Mesenchymal stem cell (in vitro differentiated cells and primary cell): Measurements from ENCODE around the gene MT2A.

Experiments used
- DNase-seq: peaks from one replicate; pipeline ENCODE4 v3.0.0-alpha.2; 2013
- H2AFZ ChIP-seq: one replicate; pipeline ENCODE4 v1.6.1; 2013; ENCODE audit warnings: low read depth, mild to moderate bottlenecking, control low read depth, inconsistent platforms, low read length, moderate library complexity
- H2AK5ac ChIP-seq: 2 replicates; pipeline ENCODE4 v1.6.1; 2013; ENCODE audit warnings: low read length, moderate library complexity, mild to moderate bottlenecking, inconsistent platforms; ENCODE audit not compliant: severe bottlenecking
- H2BK120ac ChIP-seq: one replicate; pipeline ENCODE4 v1.6.1; 2013; ENCODE audit warnings: low read depth, mild to moderate bottlenecking, inconsistent platforms, low read length, moderate library complexity
- H2BK12ac ChIP-seq, 2 experiments: one replicate each; pipeline ENCODE4 v1.6.1; 2013; ENCODE audit warnings: inconsistent platforms in 2 of 2, low read length in 2 of 2, mild to moderate bottlenecking in 2 of 2, moderate library complexity in 2 of 2, control low read depth in 1 of 2
- H2BK15ac ChIP-seq: one replicate; pipeline ENCODE4 v1.6.1; 2013; ENCODE audit warnings: mild to moderate bottlenecking, low read depth, inconsistent platforms; ENCODE audit not compliant: poor library complexity, severe bottlenecking
- H2BK5ac ChIP-seq: 2 replicates; pipeline ENCODE4 v1.6.1; 2013; ENCODE audit warnings: low read depth, mild to moderate bottlenecking, low read length, control low read depth, inconsistent platforms; ENCODE audit not compliant: poor library complexity, severe bottlenecking
- H3K14ac ChIP-seq, 2 experiments: one replicate each; pipeline ENCODE4 v1.6.1; 2013; ENCODE audit warnings: inconsistent platforms in 2 of 2, low read length in 2 of 2, control low read depth in 1 of 2, mild to moderate bottlenecking in 1 of 2, moderate library complexity in 1 of 2
- H3K18ac ChIP-seq, 2 experiments: one replicate each; pipeline ENCODE4 v1.6.1; 2013; ENCODE audit warnings: inconsistent platforms in 2 of 2, low read length in 2 of 2, control low read depth in 1 of 2, low read depth in 1 of 2, mild to moderate bottlenecking in 1 of 2
- H3K23ac ChIP-seq, 2 experiments: one replicate each; pipeline ENCODE4 v1.6.1; 2013; ENCODE audit warnings: inconsistent platforms in 2 of 2, low read length in 2 of 2, mild to moderate bottlenecking in 2 of 2, moderate library complexity in 2 of 2, control low read depth in 1 of 2
- H3K27ac ChIP-seq: 2 replicates; pipeline ENCODE4 v1.5.1; 2013; ENCODE audit warnings: mild to moderate bottlenecking, moderate library complexity, low read length, control low read depth, inconsistent platforms; ENCODE audit not compliant: poor library complexity, severe bottlenecking
- H3K27me3 ChIP-seq, 2 experiments: 2 replicates each; pipeline versions ENCODE4 v1.6.1 to v1.7.0; 2013; ENCODE audit warnings: low read length in 2 of 2, mild to moderate bottlenecking in 2 of 2, moderate library complexity in 2 of 2, control low read depth in 1 of 2, inconsistent platforms in 1 of 2; ENCODE audit not compliant: control insufficient read depth in 1 of 2, insufficient read depth in 1 of 2
- H3K36me3 ChIP-seq, 2 experiments: 2 replicates each; pipeline versions ENCODE4 v1.6.1 to v1.7.0; 2013; ENCODE audit warnings: low read length in 2 of 2, control low read depth in 1 of 2, inconsistent platforms in 1 of 2, low read depth in 1 of 2, mild to moderate bottlenecking in 1 of 2; ENCODE audit not compliant: insufficient read depth in 2 of 2, control insufficient read depth in 1 of 2
- H3K4ac ChIP-seq, 2 experiments: one replicate each; pipeline ENCODE4 v1.6.1; 2013; ENCODE audit warnings: inconsistent platforms in 2 of 2, low read length in 2 of 2, mild to moderate bottlenecking in 2 of 2, moderate library complexity in 2 of 2, control low read depth in 1 of 2, low read depth in 1 of 2
- H3K4me1 ChIP-seq: 2 replicates; pipeline ENCODE4 v1.6.1; 2013; ENCODE audit warnings: low read depth, low read length, control low read depth; ENCODE audit not compliant: control insufficient read depth, insufficient read depth
- H3K4me2 ChIP-seq: 2 replicates; pipeline ENCODE4 v1.6.1; 2013; ENCODE audit warnings: low read length, mild to moderate bottlenecking, inconsistent platforms; ENCODE audit not compliant: poor library complexity, severe bottlenecking
- H3K4me3 ChIP-seq, 2 experiments: 2 replicates each; pipeline versions ENCODE4 v1.5.1 to v1.7.0; 2013; ENCODE audit warnings: low read length in 2 of 2, mild to moderate bottlenecking in 2 of 2, control low read depth in 1 of 2, low read depth in 1 of 2; ENCODE audit not compliant: insufficient read depth in 1 of 2
- H3K79me1 ChIP-seq: replicated peaks from 2 replicates; pipeline ENCODE4 v1.6.1; 2013; ENCODE audit warnings: mild to moderate bottlenecking, control low read depth, low read length, inconsistent platforms; ENCODE audit not compliant: poor library complexity, severe bottlenecking
- H3K9ac ChIP-seq: 2 replicates; pipeline ENCODE4 v1.7.0; 2013; ENCODE audit warnings: mild to moderate bottlenecking, low read length, moderate library complexity
- H3K9me3 ChIP-seq: 2 replicates; pipeline ENCODE4 v1.7.0; 2013; ENCODE audit warnings: mild to moderate bottlenecking, low read length; ENCODE audit not compliant: control insufficient read depth
- H4K8ac ChIP-seq: one replicate; pipeline ENCODE4 v1.6.1; 2013; ENCODE audit warnings: inconsistent platforms, mild to moderate bottlenecking, low read length, moderate library complexity
- H4K91ac ChIP-seq: one replicate; pipeline ENCODE4 v1.6.1; 2013; ENCODE audit warnings: mild to moderate bottlenecking, low read length, inconsistent platforms
- WGBS: methylation state at CpG from one replicate; pipeline ENCODE4 v1.1.7; 2013; ENCODE audit warnings: mixed read lengths; 5-methylcytosine and 5-hydroxymethylcytosine counted together

The MT2A gene

DNA sequence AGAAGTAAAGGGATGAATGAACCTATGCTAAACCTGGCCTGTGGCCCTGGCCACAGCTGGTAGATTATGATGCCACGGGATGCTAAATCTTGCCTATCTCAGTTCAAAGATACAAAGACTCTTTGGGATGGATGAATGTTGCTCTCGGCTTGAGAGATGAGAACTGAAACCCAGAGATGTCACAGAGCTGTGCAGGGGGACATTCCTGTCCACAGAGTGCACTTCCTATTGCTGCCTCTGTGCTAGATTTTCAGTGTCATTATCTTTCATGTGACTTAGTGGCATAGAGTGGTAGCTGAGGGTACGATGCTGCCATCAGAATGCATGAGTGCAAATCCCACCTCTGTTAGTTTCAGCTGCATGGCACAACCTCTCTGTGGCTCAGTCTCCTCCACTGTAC is 21.8 kb downstream of the MT2A start:
- no peak overlapping the region for H3K4me2 ChIP-seq
- no peak overlapping the region for H2BK5ac ChIP-seq
- H3K9me3 ChIP-seq, result no peaks in the 10 kb centered on the region
- H3K4ac ChIP-seq, result no peak overlapping the region
- DNase-seq, result no peak
- H2AK5ac ChIP-seq, result no peak overlapping the region
- no peak overlapping the region for H2BK15ac ChIP-seq
- no peak overlapping the region for H3K4me3 ChIP-seq
- peaks cover under 1 to 32% of the 10 kb centered on the region in 2 experiments for H3K27me3 ChIP-seq
- H3K14ac ChIP-seq, result no peak overlapping the region
- no peak overlapping the region for H2BK12ac ChIP-seq
- H4K91ac ChIP-seq, result no peak overlapping the region
- WGBS, result 86% methylated on average over 3 of the region's 3 CpGs
- peaks cover 27% of the 10 kb centered on the region for H3K4me1 ChIP-seq
- H3K79me1 ChIP-seq, result no peaks in the 10 kb centered on the region
- H3K36me3 ChIP-seq, result no peaks in the 10 kb centered on the region
- no peak overlapping the region for H2AFZ ChIP-seq
- H2BK120ac ChIP-seq, result no peak overlapping the region
- H3K23ac ChIP-seq, result no peak overlapping the region
- no peak overlapping the region for H3K18ac ChIP-seq
- no peak overlapping the region for H4K8ac ChIP-seq
- H3K9ac ChIP-seq, result no peak overlapping the region
- H3K27ac ChIP-seq, result no peak overlapping the region

DNA sequence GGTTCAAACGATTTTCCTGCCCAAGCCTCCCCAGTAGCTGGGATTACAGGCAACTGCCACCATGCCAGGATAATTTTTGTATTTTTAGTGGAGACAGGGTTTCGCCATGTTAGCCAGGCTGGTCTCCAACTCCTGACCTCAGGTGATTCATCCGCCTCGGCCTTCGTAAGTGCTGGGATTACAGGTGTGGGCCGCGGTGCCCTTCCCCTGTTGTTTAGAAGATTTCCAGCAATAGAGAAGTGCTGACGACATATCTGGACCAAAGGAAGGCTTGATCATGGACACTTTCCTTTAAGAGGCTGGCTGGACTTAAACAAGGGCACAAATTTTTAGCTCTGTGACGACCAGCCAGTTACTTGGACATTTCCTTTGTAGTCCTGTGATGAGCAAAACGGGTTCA is 22.8 kb downstream of the MT2A start:
- WGBS, result 46% methylated on average over 10 of the region's 10 CpGs
- Histone ChIP-seq H3K27me3 (peaks cover 10 to 42% of the 10 kb centered on the region in 2 experiments), H3K18ac (no peak overlapping the region), H2BK5ac (no peak overlapping the region), H3K4ac (no peak overlapping the region), H3K9me3 (no peaks in the 10 kb centered on the region), H3K9ac (no peak overlapping the region), H4K91ac (no peak overlapping the region), H2BK15ac (no peak overlapping the region), H3K4me1 (peaks cover 22% of the 10 kb centered on the region), H3K23ac (no peak overlapping the region), H2BK12ac (no peak overlapping the region), H3K4me2 (no peak overlapping the region), H3K79me1 (no peaks in the 10 kb centered on the region), H3K36me3 (no peaks in the 10 kb centered on the region), H2AK5ac (no peak overlapping the region), H2AFZ (no peak overlapping the region), H3K4me3 (no peak overlapping the region), H3K14ac (no peak overlapping the region), H3K27ac (no peak overlapping the region), H2BK120ac (no peak overlapping the region), H4K8ac (no peak overlapping the region)
- no peak for DNase-seq

DNA sequence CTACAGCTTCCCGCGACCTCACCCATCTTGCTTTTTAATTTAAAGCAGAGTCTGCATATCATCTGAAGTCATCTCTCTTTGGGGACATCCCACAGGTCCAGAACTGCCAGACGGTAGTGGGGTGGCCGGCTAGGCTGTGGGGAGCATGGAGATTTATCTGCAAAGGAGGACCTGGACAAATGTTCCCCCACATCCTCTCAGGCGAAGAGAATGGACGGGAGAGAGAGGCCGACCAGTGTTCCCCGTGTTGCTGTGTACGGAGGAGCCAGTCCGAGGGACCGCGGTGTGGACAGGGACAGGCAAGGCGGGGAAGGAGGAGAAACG is 23.4 kb downstream of the MT2A start:
- 2% methylated on average over 11 of the region's 14 CpGs for WGBS

DNA sequence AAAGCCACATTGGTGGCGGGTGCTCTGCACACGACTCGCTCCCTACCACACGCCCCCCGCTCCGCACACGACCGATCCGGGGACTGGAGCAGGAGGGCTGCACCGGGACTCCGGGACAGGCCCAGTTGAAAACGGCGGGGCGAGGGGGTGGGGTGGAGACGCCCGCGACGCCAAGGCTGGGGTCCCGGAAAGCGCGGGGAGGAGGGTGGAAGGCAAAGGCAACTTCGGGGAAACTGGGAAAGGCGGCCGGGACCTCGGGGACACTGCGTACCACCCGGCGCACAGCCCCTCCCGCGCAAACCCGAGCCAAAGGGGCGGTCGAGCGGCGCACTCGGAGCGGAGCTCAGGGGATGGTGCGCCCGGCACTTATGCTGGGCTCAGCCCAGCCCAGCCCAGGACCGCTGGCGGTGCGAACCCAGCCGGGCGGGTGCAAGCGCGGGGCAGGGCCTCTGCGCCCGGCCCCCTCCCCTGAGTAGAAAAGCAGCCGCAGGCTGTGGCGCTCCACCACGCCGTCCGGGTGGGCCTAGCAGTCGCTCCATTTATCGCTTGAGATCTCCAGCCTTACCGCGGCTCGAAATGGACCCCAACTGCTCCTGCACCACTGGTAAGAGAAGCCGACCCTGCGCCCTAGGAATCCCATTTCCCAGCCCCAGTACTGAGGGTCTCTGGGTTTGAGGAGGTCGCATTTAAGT is 23.9 kb downstream of the MT2A start, which contains the start of gene MT1M:
TSS of gene MT1M (plus strand) at position 504 of the 692 bp plus-strand sequence. CDS start at position 577, 73 bp downstream.
- H2BK5ac ChIP-seq, result no peak within 1 kb of the TSS
- peak within 1 kb of the TSS; percentile 80 for H3K4me2 ChIP-seq
- no peak within 1 kb of the TSS for H3K4ac ChIP-seq
- peaks cover 10 to 53% of the 10 kb centered on the region in 2 experiments for H3K27me3 ChIP-seq
- no peaks in the 10 kb centered on the region for H3K9me3 ChIP-seq
- under 1% methylated on average over 44 of the region's 61 CpGs for WGBS
- H3K18ac ChIP-seq, result no peak within 1 kb of the TSS
- H3K36me3 ChIP-seq, result no peaks in the 10 kb centered on the region
- H4K8ac ChIP-seq, result no peak within 1 kb of the TSS
- H3K79me1 ChIP-seq, result no peaks in the 10 kb centered on the region
- H4K91ac ChIP-seq, result no peak within 1 kb of the TSS
- H2AK5ac ChIP-seq, result no peak within 1 kb of the TSS
- H3K4me1 ChIP-seq, result peaks cover 17% of the 10 kb centered on the region
- H2BK15ac ChIP-seq, result no peak within 1 kb of the TSS
- no peak within 1 kb of the TSS for H3K14ac ChIP-seq
- H3K9ac ChIP-seq, result peak within 1 kb of the TSS; percentile 75
- H2BK120ac ChIP-seq, result no peak within 1 kb of the TSS
- DNase-seq, result peak; percentile 30
- H3K23ac ChIP-seq, result peak within 1 kb of the TSS in 1 of 2 experiments; percentile 96
- no peak within 1 kb of the TSS for H2BK12ac ChIP-seq
- H3K27ac ChIP-seq, result no peak within 1 kb of the TSS
- peak within 1 kb of the TSS; percentile 52 to 75 for H3K4me3 ChIP-seq
- H2AFZ ChIP-seq, result peak within 1 kb of the TSS; percentile 31

More for the DNA sequence above, 23.4 kb downstream of the MT2A start:
- no peak overlapping the region for H2AK5ac ChIP-seq
- no peak overlapping the region for H3K23ac ChIP-seq
- H3K9me3 ChIP-seq, result no peaks in the 10 kb centered on the region
- H3K18ac ChIP-seq, result no peak overlapping the region
- no peak overlapping the region for H2BK5ac ChIP-seq
- no peak overlapping the region for H2BK12ac ChIP-seq
- no peak overlapping the region for H4K91ac ChIP-seq
- no peak overlapping the region for H2BK15ac ChIP-seq
- no peak overlapping the region for H2BK120ac ChIP-seq
- no peak overlapping the region for H4K8ac ChIP-seq
- no peaks in the 10 kb centered on the region for H3K36me3 ChIP-seq
- no peaks in the 10 kb centered on the region for H3K79me1 ChIP-seq
- H3K27me3 ChIP-seq, result peaks cover 10 to 48% of the 10 kb centered on the region in 2 experiments
- H2AFZ ChIP-seq, result no peak overlapping the region
- no peak overlapping the region for H3K14ac ChIP-seq
- no peak overlapping the region for H3K27ac ChIP-seq
- H3K4me3 ChIP-seq, result peak overlapping the region; percentile 52 to 75
- no peak overlapping the region for H3K4ac ChIP-seq
- H3K9ac ChIP-seq, result peak overlapping the region; percentile 75
- peak overlapping the region; percentile 80 for H3K4me2 ChIP-seq
- no peak for DNase-seq
- peaks cover 17% of the 10 kb centered on the region for H3K4me1 ChIP-seq
